Measurements from ENCODE around the gene CD6. TPM values are rescaled to one million over a fixed set of nuclear protein-coding genes. Genes with fewer than 3 reads are reported as not detected.

The CD6 gene
- total RNA-seq, 3 donors from 2014 or later (not counting 1 experiment from before 2014, with no cell fraction given) = 18.9 to 111 (median 85.6) TPM

DNA sequence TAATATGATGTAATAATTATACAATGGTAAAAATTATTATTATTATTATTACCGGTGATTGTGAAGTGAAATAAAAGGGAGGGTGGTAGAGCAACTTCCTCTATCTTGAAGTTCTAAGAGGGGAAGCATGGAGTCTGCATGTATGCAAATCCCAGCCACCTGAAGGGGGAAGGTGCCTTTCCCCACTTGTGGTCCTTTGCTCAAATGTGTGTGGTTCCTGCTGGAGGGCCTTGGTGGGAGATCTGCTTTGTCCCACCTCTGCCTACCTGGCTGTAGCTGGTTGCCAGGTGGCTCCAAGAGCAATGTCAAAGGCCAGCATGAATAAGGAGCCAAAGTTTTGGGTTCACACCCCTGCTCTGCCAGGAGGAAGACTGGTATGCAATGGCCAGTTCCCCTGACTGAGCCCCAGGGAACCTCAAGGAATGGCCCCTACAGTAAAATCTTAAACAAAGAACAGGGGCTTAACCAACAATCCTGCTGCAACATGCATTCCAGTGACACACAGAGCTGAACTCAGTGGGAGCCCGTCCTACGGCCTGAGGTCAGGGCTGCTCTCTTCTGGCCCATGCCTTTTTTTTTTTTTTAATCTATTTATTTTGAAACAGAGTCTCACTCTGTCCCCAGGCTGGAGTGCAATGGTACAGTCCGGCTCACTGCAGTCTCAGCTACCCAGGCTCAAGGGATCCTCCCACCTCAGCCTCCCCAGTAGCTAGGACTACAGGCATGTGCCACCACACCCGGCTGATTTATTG lies 38.7 kb upstream of the CD6 start:
- no peaks in the 10 kb centered on the region for H3K4me1 Mint-ChIP-seq
- no peak overlapping the region for H3K27ac ChIP-seq (ENCODE audit: low read length)
- WGBS (ENCODE audit: insufficient coverage) = 90% methylated on average over 3 of the region's 5 CpGs
- no peak overlapping the region for H3K4me3 Mint-ChIP-seq
- H3K36me3 Mint-ChIP-seq = no peaks in the 10 kb centered on the region
- no peaks in the 10 kb centered on the region for H3K9me3 ChIP-seq (ENCODE audit: control insufficient read depth, insufficient read depth, low read length)
- no peak overlapping the region for H3K27ac Mint-ChIP-seq
- no peak overlapping the region for H3K4me3 ChIP-seq (ENCODE audit: low read length)
- H3K36me3 ChIP-seq (ENCODE audit: control insufficient read depth, insufficient read depth, low read length) = no peaks in the 10 kb centered on the region
- no peaks in the 10 kb centered on the region for H3K9me3 Mint-ChIP-seq
- no peaks in the 10 kb centered on the region for H3K27me3 ChIP-seq (ENCODE audit: control insufficient read depth, insufficient read depth, low read length)
- no peak for DNase-seq
- peaks cover 4% of the 10 kb centered on the region for H3K4me1 ChIP-seq (ENCODE audit: control insufficient read depth, insufficient read depth, low read length)
- H3K27me3 Mint-ChIP-seq (ENCODE audit: low read depth in 2 of 2) = peaks cover 0 to 15% of the 10 kb centered on the region in 2 donors
- no peak for ATAC-seq
- TF ChIP-seq, protein P1, sequence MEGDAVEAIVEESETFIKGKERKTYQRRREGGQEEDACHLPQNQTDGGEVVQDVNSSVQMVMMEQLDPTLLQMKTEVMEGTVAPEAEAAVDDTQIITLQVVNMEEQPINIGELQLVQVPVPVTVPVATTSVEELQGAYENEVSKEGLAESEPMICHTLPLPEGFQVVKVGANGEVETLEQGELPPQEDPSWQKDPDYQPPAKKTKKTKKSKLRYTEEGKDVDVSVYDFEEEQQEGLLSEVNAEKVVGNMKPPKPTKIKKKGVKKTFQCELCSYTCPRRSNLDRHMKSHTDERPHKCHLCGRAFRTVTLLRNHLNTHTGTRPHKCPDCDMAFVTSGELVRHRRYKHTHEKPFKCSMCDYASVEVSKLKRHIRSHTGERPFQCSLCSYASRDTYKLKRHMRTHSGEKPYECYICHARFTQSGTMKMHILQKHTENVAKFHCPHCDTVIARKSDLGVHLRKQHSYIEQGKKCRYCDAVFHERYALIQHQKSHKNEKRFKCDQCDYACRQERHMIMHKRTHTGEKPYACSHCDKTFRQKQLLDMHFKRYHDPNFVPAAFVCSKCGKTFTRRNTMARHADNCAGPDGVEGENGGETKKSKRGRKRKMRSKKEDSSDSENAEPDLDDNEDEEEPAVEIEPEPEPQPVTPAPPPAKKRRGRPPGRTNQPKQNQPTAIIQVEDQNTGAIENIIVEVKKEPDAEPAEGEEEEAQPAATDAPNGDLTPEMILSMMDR (IDR thresholded peaks at IDR 0.05) = no peak
- intact Hi-C loops (cut with micrococcal nuclease) = no loop called here

DNA sequence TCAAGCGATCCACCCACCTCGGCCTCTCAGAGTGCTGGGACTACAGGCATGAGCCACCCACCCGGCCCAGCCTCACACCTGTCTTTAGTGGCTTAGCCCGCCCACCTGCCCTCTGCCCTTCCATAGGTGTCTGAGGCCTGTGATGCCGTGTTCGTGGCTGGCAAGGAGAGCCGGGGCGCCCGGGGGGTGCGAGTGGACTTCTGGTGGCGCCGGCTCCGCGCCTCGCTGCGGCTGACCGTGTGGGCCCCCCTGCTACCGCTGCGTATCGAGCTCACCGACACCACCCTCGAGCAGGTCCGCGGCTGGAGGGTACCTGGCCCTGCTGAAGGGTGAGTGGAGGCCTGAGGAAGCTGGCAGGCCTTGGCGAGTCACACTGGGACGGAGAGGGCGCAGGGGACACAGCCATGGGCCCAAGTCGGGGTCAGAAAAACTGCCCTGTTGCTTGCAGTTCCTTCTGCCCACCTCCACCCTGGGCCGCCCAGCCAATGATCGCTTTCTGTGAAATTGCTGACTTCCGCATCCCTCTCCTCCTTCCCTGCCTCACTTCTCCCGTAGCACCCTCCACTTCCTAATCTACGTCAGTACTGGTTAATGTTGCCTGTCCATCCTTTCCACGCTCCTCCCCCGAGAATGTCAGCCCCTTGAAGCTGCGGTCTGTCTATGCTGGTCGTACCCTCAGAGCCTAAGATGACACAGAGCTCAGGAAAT lies 37.9 kb upstream of the CD6 start:
- Histone ChIP-seq H3K4me3 (ENCODE audit: low read length) (no peak overlapping the region), H3K9me3 (ENCODE audit: control insufficient read depth, insufficient read depth, low read length) (no peaks in the 10 kb centered on the region), H3K36me3 (ENCODE audit: control insufficient read depth, insufficient read depth, low read length) (no peaks in the 10 kb centered on the region), H3K27me3 (ENCODE audit: control insufficient read depth, insufficient read depth, low read length) (no peaks in the 10 kb centered on the region), H3K4me1 (ENCODE audit: control insufficient read depth, insufficient read depth, low read length) (peaks cover 4% of the 10 kb centered on the region), H3K27ac (ENCODE audit: low read length) (no peak overlapping the region)
- 92% methylated on average over 37 of the region's 37 CpGs for WGBS (ENCODE audit: insufficient coverage)
- no peak for ATAC-seq
- Mint-ChIP-seq H3K4me1 (no peaks in the 10 kb centered on the region), H3K36me3 (no peaks in the 10 kb centered on the region), H3K27me3 (ENCODE audit: low read depth in 2 of 2) (peaks cover 0 to 15% of the 10 kb centered on the region in 2 donors), H3K9me3 (no peaks in the 10 kb centered on the region), H3K27ac (no peak overlapping the region), H3K4me3 (no peak overlapping the region)
- TF ChIP-seq, protein P1 (IDR thresholded peaks at IDR 0.05) = no peak
- DNase-seq = no peak
- intact Hi-C loops (cut with micrococcal nuclease) = no loop called here

DNA sequence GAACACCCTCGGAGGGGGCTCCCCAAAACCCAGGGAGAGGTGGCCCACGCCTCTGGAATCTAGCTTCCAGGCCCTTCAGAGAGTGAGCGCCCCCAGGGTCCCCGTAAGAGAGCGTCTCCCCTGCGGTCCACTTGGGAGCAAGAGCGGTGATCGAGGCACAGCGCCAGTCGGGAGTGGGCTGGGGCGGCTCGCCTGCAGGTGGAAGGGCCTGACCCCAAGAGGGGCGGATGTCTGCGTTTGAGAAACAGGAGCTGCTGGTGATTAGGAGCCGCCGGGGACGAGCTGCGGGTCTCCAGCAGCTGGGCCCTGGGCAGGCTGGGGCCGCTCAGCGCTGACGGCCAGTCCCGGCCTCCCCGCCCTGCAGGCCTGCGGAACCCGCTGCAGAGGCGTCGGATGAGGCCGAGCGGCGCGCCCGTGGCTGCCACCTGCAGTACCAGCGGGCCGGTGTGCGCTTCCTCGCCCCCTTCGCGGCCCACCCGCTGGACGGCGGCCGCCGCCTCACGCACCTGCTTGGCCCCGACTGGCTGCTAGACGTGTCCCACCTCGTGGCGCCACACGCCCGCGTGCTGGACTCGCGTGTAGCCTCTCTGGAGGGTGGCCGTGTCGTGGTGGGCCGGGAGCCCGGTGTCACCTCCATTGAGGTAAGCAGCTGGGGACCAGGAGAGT lies 37.2 kb upstream of the CD6 start:
- H3K4me3 Mint-ChIP-seq = no peak overlapping the region
- H3K27me3 Mint-ChIP-seq (ENCODE audit: low read depth in 2 of 2) = peaks cover 0 to 15% of the 10 kb centered on the region in 2 donors
- DNase-seq (no peak), ATAC-seq (no peak)
- H3K4me1 Mint-ChIP-seq = no peaks in the 10 kb centered on the region
- Histone ChIP-seq H3K27ac (ENCODE audit: low read length) (no peak overlapping the region), H3K9me3 (ENCODE audit: control insufficient read depth, insufficient read depth, low read length) (no peaks in the 10 kb centered on the region), H3K4me3 (ENCODE audit: low read length) (no peak overlapping the region), H3K4me1 (ENCODE audit: control insufficient read depth, insufficient read depth, low read length) (peaks cover 4% of the 10 kb centered on the region), H3K27me3 (ENCODE audit: control insufficient read depth, insufficient read depth, low read length) (no peaks in the 10 kb centered on the region), H3K36me3 (ENCODE audit: control insufficient read depth, insufficient read depth, low read length) (no peaks in the 10 kb centered on the region)
- no peaks in the 10 kb centered on the region for H3K9me3 Mint-ChIP-seq
- WGBS (ENCODE audit: insufficient coverage) = 94% methylated on average over 57 of the region's 57 CpGs
- intact Hi-C loops (cut with micrococcal nuclease) = no loop called here
- H3K27ac Mint-ChIP-seq = no peak overlapping the region
- TF ChIP-seq, protein P1 (IDR thresholded peaks at IDR 0.05) = no peak
- no peaks in the 10 kb centered on the region for H3K36me3 Mint-ChIP-seq
